ENCODE measurements around the gene CDH26. TPM values are rescaled to one million over a fixed set of nuclear protein-coding genes. Genes with fewer than 3 reads are reported as not detected.

Gene CDH26
- total RNA-seq, 1 experiment from 2014 or later, result 1.2 TPM

DNA sequence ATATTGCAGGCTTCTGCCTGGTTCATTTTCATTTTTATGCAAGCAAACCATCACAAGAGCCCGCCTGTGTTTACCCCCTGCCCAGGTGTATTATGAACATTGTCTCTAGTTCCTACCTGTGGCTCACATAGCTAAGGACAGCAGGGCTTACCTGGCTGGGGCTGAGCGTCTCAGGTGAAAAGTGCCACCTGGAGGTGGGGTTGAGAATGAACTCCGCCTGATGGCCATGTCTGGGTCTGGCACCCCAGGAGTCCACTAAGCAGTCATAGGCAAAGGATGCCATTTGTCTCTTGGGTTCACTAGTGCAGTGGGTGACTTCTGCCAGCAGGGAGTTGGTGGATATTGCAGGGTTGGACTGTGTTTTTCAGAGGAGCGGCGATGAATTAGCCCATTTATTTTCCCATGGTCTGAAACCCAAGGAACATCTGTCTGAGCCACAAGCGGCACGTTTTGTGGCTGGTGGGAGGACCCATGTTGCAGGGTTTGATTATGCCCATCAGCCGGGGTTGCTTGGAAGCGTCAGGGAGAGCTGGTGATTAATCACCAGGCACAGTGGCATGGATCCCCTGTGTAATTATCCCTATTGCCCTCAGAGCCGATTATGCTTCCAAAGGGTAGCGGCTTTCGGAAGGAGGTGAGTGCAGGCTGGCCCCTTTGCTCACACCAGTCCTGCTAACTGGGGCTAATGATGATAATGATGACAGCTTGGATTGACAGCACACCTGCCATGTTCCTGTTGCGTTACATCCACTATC, 92.1 kb downstream of the CDH26 start:
- Histone ChIP-seq H3K9me3 (no peaks in the 10 kb centered on the region), H3K27me3 (replicated peaks; ENCODE audit: control insufficient read depth, insufficient read depth, low read length) (no peaks in the 10 kb centered on the region), H3K4me1 (peaks cover 8% of the 10 kb centered on the region), H3K4me3 (ENCODE audit: low read depth, low read length) (no peak overlapping the region), H3K36me3 (ENCODE audit: control insufficient read depth, insufficient read depth, low read length) (no peaks in the 10 kb centered on the region)
- ChIA-PET CTCF (interaction anchor here (0.6 to 2.1 kb wide), 29 partner anchors 9 to 161 kb away, joined by 3 to 48 read pairs (median 5); partner anchors contain the start of genes CDH26, FAM217B, PPP1R3D and SYCP2), POLR2A (no interaction called here)
- TF ChIP-seq, protein P1, sequence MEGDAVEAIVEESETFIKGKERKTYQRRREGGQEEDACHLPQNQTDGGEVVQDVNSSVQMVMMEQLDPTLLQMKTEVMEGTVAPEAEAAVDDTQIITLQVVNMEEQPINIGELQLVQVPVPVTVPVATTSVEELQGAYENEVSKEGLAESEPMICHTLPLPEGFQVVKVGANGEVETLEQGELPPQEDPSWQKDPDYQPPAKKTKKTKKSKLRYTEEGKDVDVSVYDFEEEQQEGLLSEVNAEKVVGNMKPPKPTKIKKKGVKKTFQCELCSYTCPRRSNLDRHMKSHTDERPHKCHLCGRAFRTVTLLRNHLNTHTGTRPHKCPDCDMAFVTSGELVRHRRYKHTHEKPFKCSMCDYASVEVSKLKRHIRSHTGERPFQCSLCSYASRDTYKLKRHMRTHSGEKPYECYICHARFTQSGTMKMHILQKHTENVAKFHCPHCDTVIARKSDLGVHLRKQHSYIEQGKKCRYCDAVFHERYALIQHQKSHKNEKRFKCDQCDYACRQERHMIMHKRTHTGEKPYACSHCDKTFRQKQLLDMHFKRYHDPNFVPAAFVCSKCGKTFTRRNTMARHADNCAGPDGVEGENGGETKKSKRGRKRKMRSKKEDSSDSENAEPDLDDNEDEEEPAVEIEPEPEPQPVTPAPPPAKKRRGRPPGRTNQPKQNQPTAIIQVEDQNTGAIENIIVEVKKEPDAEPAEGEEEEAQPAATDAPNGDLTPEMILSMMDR (IDR thresholded peaks at IDR 0.05; ENCODE audit: insufficient read depth in 1 of 2, low read depth in 1 of 2, low read length in 1 of 2, severe bottlenecking in 1 of 2, unreplicated experiment in 1 of 2), result peak; percentile 94 to 98
- intact Hi-C loops (cut with micrococcal nuclease; ENCODE audit: unreplicated experiment), result loop anchor here (1.0 kb wide), 4 partner anchors 9 to 101 kb away; no protein-coding TSS in a partner anchor
- peaks cover 23% of the 10 kb centered on the region for H3K4me1 Mint-ChIP-seq (ENCODE audit: low read depth, unreplicated experiment)
- no peak overlapping the region for H3K27ac Mint-ChIP-seq (ENCODE audit: unreplicated experiment)
- peaks cover 3% of the 10 kb centered on the region for H3K27me3 Mint-ChIP-seq (ENCODE audit: insufficient read depth, unreplicated experiment)
- peak; percentile 86 to 90 for DNase-seq
- no peak overlapping the region for H3K4me3 Mint-ChIP-seq (ENCODE audit: unreplicated experiment)
- no TSS peak for BruUV-seq (replicated peaks)
- H3K9me3 Mint-ChIP-seq (ENCODE audit: unreplicated experiment), result peaks cover 10% of the 10 kb centered on the region
- H3K36me3 Mint-ChIP-seq (ENCODE audit: insufficient read depth, unreplicated experiment), result no peaks in the 10 kb centered on the region

DNA sequence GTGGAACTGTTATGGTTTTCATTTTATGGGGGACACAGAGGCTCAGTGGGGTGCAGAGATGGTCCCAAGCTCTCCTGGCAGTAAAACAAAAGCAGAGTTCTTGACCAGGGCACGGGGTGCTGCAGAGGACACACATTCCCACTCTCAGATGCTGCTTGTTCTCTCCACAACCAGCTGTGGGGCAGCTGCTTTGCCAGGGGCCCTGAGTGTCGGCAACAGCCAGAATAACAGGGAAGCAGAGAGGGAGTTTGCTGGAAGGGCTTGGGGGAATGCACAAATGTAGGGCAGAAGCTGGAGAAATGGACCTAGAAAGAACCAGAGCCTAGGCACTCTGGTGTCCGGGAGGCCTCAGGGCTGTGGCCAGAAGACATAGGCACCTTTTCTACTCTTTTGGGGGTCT, 93.7 kb downstream of the CDH26 start:
- intact Hi-C loops (cut with micrococcal nuclease; ENCODE audit: unreplicated experiment), result no loop called here
- Mint-ChIP-seq H3K9me3 (ENCODE audit: unreplicated experiment) (peaks cover 10% of the 10 kb centered on the region), H3K4me1 (ENCODE audit: low read depth, unreplicated experiment) (peaks cover 16% of the 10 kb centered on the region), H3K4me3 (ENCODE audit: unreplicated experiment) (no peak overlapping the region), H3K27me3 (ENCODE audit: insufficient read depth, unreplicated experiment) (peaks cover 3% of the 10 kb centered on the region), H3K36me3 (ENCODE audit: insufficient read depth, unreplicated experiment) (no peaks in the 10 kb centered on the region), H3K27ac (ENCODE audit: unreplicated experiment) (no peak overlapping the region)
- ChIA-PET CTCF (interaction anchor here (0.7 kb wide), 1 partner anchor 67 kb away, joined by 3 read pairs; no protein-coding TSS in a partner anchor), POLR2A (no interaction called here)
- Histone ChIP-seq H3K4me1 (peaks cover 8% of the 10 kb centered on the region), H3K27me3 (replicated peaks; ENCODE audit: control insufficient read depth, insufficient read depth, low read length) (no peaks in the 10 kb centered on the region), H3K4me3 (ENCODE audit: low read depth, low read length) (no peak overlapping the region), H3K9me3 (no peaks in the 10 kb centered on the region), H3K36me3 (ENCODE audit: control insufficient read depth, insufficient read depth, low read length) (no peaks in the 10 kb centered on the region)
- no TSS peak for BruUV-seq (replicated peaks)
- TF ChIP-seq, protein P1 (IDR thresholded peaks at IDR 0.05; ENCODE audit: insufficient read depth in 1 of 2, low read depth in 1 of 2, low read length in 1 of 2, severe bottlenecking in 1 of 2, unreplicated experiment in 1 of 2), result no peak
- DNase-seq, result no peak

DNA sequence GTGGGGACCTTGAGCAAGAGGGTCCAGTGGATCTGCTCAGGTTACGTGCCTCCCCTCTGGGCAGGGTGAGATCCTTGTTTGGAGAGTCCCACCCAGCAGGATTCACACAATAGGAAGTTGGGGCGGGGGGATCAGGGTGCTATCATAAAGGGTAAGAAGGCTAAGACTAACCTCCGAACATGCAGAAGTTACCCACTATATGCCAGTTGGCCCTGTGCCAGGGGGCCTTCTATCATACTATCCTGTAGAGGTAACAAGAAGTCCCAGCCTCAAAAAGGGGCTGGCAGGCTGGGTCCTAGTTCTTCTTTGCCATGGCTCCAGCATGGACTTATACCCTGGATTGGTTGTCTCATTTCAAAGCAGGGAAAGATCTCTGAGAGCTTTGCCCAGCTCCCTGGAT, 94.1 kb downstream of the CDH26 start:
- peaks cover 3% of the 10 kb centered on the region for H3K27me3 Mint-ChIP-seq (ENCODE audit: insufficient read depth, unreplicated experiment)
- TF ChIP-seq, protein P1 (IDR thresholded peaks at IDR 0.05; ENCODE audit: insufficient read depth in 1 of 2, low read depth in 1 of 2, low read length in 1 of 2, severe bottlenecking in 1 of 2, unreplicated experiment in 1 of 2), result no peak
- peaks cover 8% of the 10 kb centered on the region for H3K4me1 ChIP-seq
- POLR2A ChIA-PET, result no interaction called here
- H3K9me3 ChIP-seq, result no peaks in the 10 kb centered on the region
- H3K4me3 ChIP-seq (ENCODE audit: low read depth, low read length), result no peak overlapping the region
- CTCF ChIA-PET, result interaction anchor here (1.5 kb wide), 1 partner anchor 16 kb away, joined by 3 read pairs; no protein-coding TSS in a partner anchor
- no peak overlapping the region for H3K27ac Mint-ChIP-seq (ENCODE audit: unreplicated experiment)
- BruUV-seq (replicated peaks), result no TSS peak
- peaks cover 16% of the 10 kb centered on the region for H3K4me1 Mint-ChIP-seq (ENCODE audit: low read depth, unreplicated experiment)
- intact Hi-C loops (cut with micrococcal nuclease; ENCODE audit: unreplicated experiment), result no loop called here
- no peaks in the 10 kb centered on the region for H3K36me3 Mint-ChIP-seq (ENCODE audit: insufficient read depth, unreplicated experiment)
- no peaks in the 10 kb centered on the region for H3K27me3 ChIP-seq (replicated peaks; ENCODE audit: control insufficient read depth, insufficient read depth, low read length)
- no peak for DNase-seq
- H3K4me3 Mint-ChIP-seq (ENCODE audit: unreplicated experiment), result no peak overlapping the region
- no peaks in the 10 kb centered on the region for H3K36me3 ChIP-seq (ENCODE audit: control insufficient read depth, insufficient read depth, low read length)
- peaks cover 10% of the 10 kb centered on the region for H3K9me3 Mint-ChIP-seq (ENCODE audit: unreplicated experiment)

All from Caco-2 (cell line).